ENCODE data around the gene NCDN.
A peak's percentile ranks its signal among the peaks of the same experiment; 100 is the strongest.

The NCDN gene

GRCh38 chr1:35557611-35558373 lies at the start of gene NCDN:
Gene NCDN (plus strand): TSS chr1:35557799. CDS start chr1:35558191, 392 bp downstream.
- Histone ChIP-seq H3K9me3 (ENCODE audit: control insufficient read depth, insufficient read depth, low read length) (no peaks in the 10 kb centered on the region), H3K4me3 (ENCODE audit: low read depth, low read length) (peak within 1 kb of the TSS; percentile 93), H3K36me3 (ENCODE audit: control insufficient read depth, insufficient read depth, low read length) (peaks cover 22% of the 10 kb centered on the region), H3K27me3 (ENCODE audit: control insufficient read depth, insufficient read depth, low read length) (no peaks in the 10 kb centered on the region), H3K9ac (ENCODE audit: low read depth, low read length) (peak within 1 kb of the TSS; percentile 96), H3K4me1 (ENCODE audit: control insufficient read depth, insufficient read depth, low read length) (peaks cover 27% of the 10 kb centered on the region)

- no peaks in the 10 kb centered on the region for H3K36me3 ChIP-seq (ENCODE audit: control insufficient read depth, insufficient read depth, low read length)
- no peak overlapping the region for H3K9ac ChIP-seq (ENCODE audit: low read depth, low read length)
- H3K27me3 ChIP-seq (ENCODE audit: control insufficient read depth, insufficient read depth, low read length) = no peaks in the 10 kb centered on the region
- no peaks in the 10 kb centered on the region for H3K4me1 ChIP-seq (ENCODE audit: control insufficient read depth, insufficient read depth, low read length)
- no peak overlapping the region for H3K4me3 ChIP-seq (ENCODE audit: low read depth, low read length)
- no peaks in the 10 kb centered on the region for H3K9me3 ChIP-seq (ENCODE audit: control insufficient read depth, insufficient read depth, low read length)
These were observed 49.7 kb upstream of the NCDN start for GRCh38 chr1:35507947-35508346.

GRCh38 chr1:35509558-35509957 lies 48.0 kb upstream of the NCDN start:
- Histone ChIP-seq H3K36me3 (ENCODE audit: control insufficient read depth, insufficient read depth, low read length) (no peaks in the 10 kb centered on the region), H3K9me3 (ENCODE audit: control insufficient read depth, insufficient read depth, low read length) (no peaks in the 10 kb centered on the region), H3K9ac (ENCODE audit: low read depth, low read length) (peak overlapping the region; percentile 8), H3K27me3 (ENCODE audit: control insufficient read depth, insufficient read depth, low read length) (no peaks in the 10 kb centered on the region), H3K4me3 (ENCODE audit: low read depth, low read length) (no peak overlapping the region), H3K4me1 (ENCODE audit: control insufficient read depth, insufficient read depth, low read length) (no peaks in the 10 kb centered on the region)

- no peaks in the 10 kb centered on the region for H3K27me3 ChIP-seq (ENCODE audit: control insufficient read depth, insufficient read depth, low read length)
- H3K9me3 ChIP-seq (ENCODE audit: control insufficient read depth, insufficient read depth, low read length) = no peaks in the 10 kb centered on the region
- no peak overlapping the region for H3K4me3 ChIP-seq (ENCODE audit: low read depth, low read length)
- H3K4me1 ChIP-seq (ENCODE audit: control insufficient read depth, insufficient read depth, low read length) = no peaks in the 10 kb centered on the region
- H3K9ac ChIP-seq (ENCODE audit: low read depth, low read length) = no peak overlapping the region
- H3K36me3 ChIP-seq (ENCODE audit: control insufficient read depth, insufficient read depth, low read length) = no peaks in the 10 kb centered on the region
These were observed 46.3 kb upstream of the NCDN start for GRCh38 chr1:35511305-35511704.

GRCh38 chr1:35518183-35518582 lies 39.4 kb upstream of the NCDN start:
- no peak overlapping the region for H3K4me3 ChIP-seq (ENCODE audit: low read depth, low read length)
- peaks cover 3% of the 10 kb centered on the region for H3K9me3 ChIP-seq (ENCODE audit: control insufficient read depth, insufficient read depth, low read length)
- no peaks in the 10 kb centered on the region for H3K36me3 ChIP-seq (ENCODE audit: control insufficient read depth, insufficient read depth, low read length)
- no peaks in the 10 kb centered on the region for H3K4me1 ChIP-seq (ENCODE audit: control insufficient read depth, insufficient read depth, low read length)
- H3K9ac ChIP-seq (ENCODE audit: low read depth, low read length) = no peak overlapping the region
- H3K27me3 ChIP-seq (ENCODE audit: control insufficient read depth, insufficient read depth, low read length) = no peaks in the 10 kb centered on the region

GRCh38 chr1:35519432-35519831 lies 38.2 kb upstream of the NCDN start:
- H3K4me1 ChIP-seq (ENCODE audit: control insufficient read depth, insufficient read depth, low read length) = no peaks in the 10 kb centered on the region
- H3K4me3 ChIP-seq (ENCODE audit: low read depth, low read length) = no peak overlapping the region
- H3K9me3 ChIP-seq (ENCODE audit: control insufficient read depth, insufficient read depth, low read length) = peaks cover 3% of the 10 kb centered on the region
- H3K27me3 ChIP-seq (ENCODE audit: control insufficient read depth, insufficient read depth, low read length) = no peaks in the 10 kb centered on the region
- H3K36me3 ChIP-seq (ENCODE audit: control insufficient read depth, insufficient read depth, low read length) = no peaks in the 10 kb centered on the region
- no peak overlapping the region for H3K9ac ChIP-seq (ENCODE audit: low read depth, low read length)

- no peaks in the 10 kb centered on the region for H3K27me3 ChIP-seq (ENCODE audit: control insufficient read depth, insufficient read depth, low read length)
- no peak overlapping the region for H3K9ac ChIP-seq (ENCODE audit: low read depth, low read length)
- H3K9me3 ChIP-seq (ENCODE audit: control insufficient read depth, insufficient read depth, low read length) = no peaks in the 10 kb centered on the region
- H3K4me1 ChIP-seq (ENCODE audit: control insufficient read depth, insufficient read depth, low read length) = no peaks in the 10 kb centered on the region
- H3K36me3 ChIP-seq (ENCODE audit: control insufficient read depth, insufficient read depth, low read length) = no peaks in the 10 kb centered on the region
- no peak overlapping the region for H3K4me3 ChIP-seq (ENCODE audit: low read depth, low read length)
These were observed 33.5 kb upstream of the NCDN start for GRCh38 chr1:35524106-35524505.

- peaks cover 2% of the 10 kb centered on the region for H3K4me1 ChIP-seq (ENCODE audit: control insufficient read depth, insufficient read depth, low read length)
- no peaks in the 10 kb centered on the region for H3K9me3 ChIP-seq (ENCODE audit: control insufficient read depth, insufficient read depth, low read length)
- H3K9ac ChIP-seq (ENCODE audit: low read depth, low read length) = no peak overlapping the region
- no peaks in the 10 kb centered on the region for H3K27me3 ChIP-seq (ENCODE audit: control insufficient read depth, insufficient read depth, low read length)
- H3K4me3 ChIP-seq (ENCODE audit: low read depth, low read length) = no peak overlapping the region
- peaks cover 8% of the 10 kb centered on the region for H3K36me3 ChIP-seq (ENCODE audit: control insufficient read depth, insufficient read depth, low read length)
These were observed 27.4 kb upstream of the NCDN start for GRCh38 chr1:35530168-35530567.

GRCh38 chr1:35530946-35531345 lies 26.7 kb upstream of the NCDN start:
- Histone ChIP-seq H3K27me3 (ENCODE audit: control insufficient read depth, insufficient read depth, low read length) (no peaks in the 10 kb centered on the region), H3K9ac (ENCODE audit: low read depth, low read length) (no peak overlapping the region), H3K4me1 (ENCODE audit: control insufficient read depth, insufficient read depth, low read length) (peaks cover 10% of the 10 kb centered on the region), H3K9me3 (ENCODE audit: control insufficient read depth, insufficient read depth, low read length) (no peaks in the 10 kb centered on the region), H3K4me3 (ENCODE audit: low read depth, low read length) (no peak overlapping the region), H3K36me3 (ENCODE audit: control insufficient read depth, insufficient read depth, low read length) (peaks cover 8% of the 10 kb centered on the region)

- Histone ChIP-seq H3K4me3 (ENCODE audit: low read depth, low read length) (no peak overlapping the region), H3K36me3 (ENCODE audit: control insufficient read depth, insufficient read depth, low read length) (peaks cover 8% of the 10 kb centered on the region), H3K27me3 (ENCODE audit: control insufficient read depth, insufficient read depth, low read length) (no peaks in the 10 kb centered on the region), H3K9me3 (ENCODE audit: control insufficient read depth, insufficient read depth, low read length) (no peaks in the 10 kb centered on the region), H3K4me1 (ENCODE audit: control insufficient read depth, insufficient read depth, low read length) (peaks cover 14% of the 10 kb centered on the region), H3K9ac (ENCODE audit: low read depth, low read length) (no peak overlapping the region)
These were observed 26.2 kb upstream of the NCDN start for GRCh38 chr1:35531368-35531767.

- no peak overlapping the region for H3K9ac ChIP-seq (ENCODE audit: low read depth, low read length)
- peaks cover 24% of the 10 kb centered on the region for H3K4me1 ChIP-seq (ENCODE audit: control insufficient read depth, insufficient read depth, low read length)
- no peaks in the 10 kb centered on the region for H3K27me3 ChIP-seq (ENCODE audit: control insufficient read depth, insufficient read depth, low read length)
- H3K9me3 ChIP-seq (ENCODE audit: control insufficient read depth, insufficient read depth, low read length) = no peaks in the 10 kb centered on the region
- no peak overlapping the region for H3K4me3 ChIP-seq (ENCODE audit: low read depth, low read length)
- H3K36me3 ChIP-seq (ENCODE audit: control insufficient read depth, insufficient read depth, low read length) = peaks cover 8% of the 10 kb centered on the region
These were observed 24.9 kb upstream of the NCDN start for GRCh38 chr1:35532497-35533223.

- H3K4me1 ChIP-seq (ENCODE audit: control insufficient read depth, insufficient read depth, low read length) = peaks cover 24% of the 10 kb centered on the region
- H3K36me3 ChIP-seq (ENCODE audit: control insufficient read depth, insufficient read depth, low read length) = peaks cover 8% of the 10 kb centered on the region
- H3K27me3 ChIP-seq (ENCODE audit: control insufficient read depth, insufficient read depth, low read length) = no peaks in the 10 kb centered on the region
- no peak overlapping the region for H3K4me3 ChIP-seq (ENCODE audit: low read depth, low read length)
- H3K9ac ChIP-seq (ENCODE audit: low read depth, low read length) = no peak overlapping the region
- no peaks in the 10 kb centered on the region for H3K9me3 ChIP-seq (ENCODE audit: control insufficient read depth, insufficient read depth, low read length)
These were observed 24.0 kb upstream of the NCDN start for GRCh38 chr1:35533586-35533985.

Measured in iPS-15b (cell line).